PFSK-1 (cell line): ENCODE measurements around the gene TIAM1.

Source experiments
- FOXP2 ChIP-seq: optimal IDR thresholded peaks from 2 replicates; pipeline ENCODE3; 2011; ENCODE audit warnings: borderline replicate concordance, control low read depth, inconsistent platforms; ENCODE audit not compliant: insufficient read depth; ENCODE audit errors: extremely low read length, extremely low read depth
- POLR2AphosphoS5 ChIP-seq: IDR thresholded peaks from 2 replicates; pipeline ENCODE4 v1.6.1; 2012; ENCODE audit warnings: low read depth, mild to moderate bottlenecking, control low read depth, low read length, moderate library complexity
- SIN3A ChIP-seq: IDR thresholded peaks from 2 replicates; pipeline ENCODE4 v1.6.1; 2012; ENCODE audit warnings: mild to moderate bottlenecking, low read length, moderate library complexity, borderline replicate concordance; ENCODE audit not compliant: insufficient read depth
- TAF1 ChIP-seq: IDR thresholded peaks from 2 replicates; pipeline ENCODE4 v1.6.1; 2012; ENCODE audit warnings: low read length, control low read depth, borderline replicate concordance; ENCODE audit not compliant: insufficient read depth
- TF ChIP-seq, protein P1 (sequence below), 2 experiments: IDR thresholded peaks; 2 replicates each; pipeline versions ENCODE4 v1.6.1 to v1.8.0; 2011 to 2012; ENCODE audit warnings: low read depth in 2 of 2, low read length in 2 of 2, control low read depth in 1 of 2, inconsistent platforms in 1 of 2, mild to moderate bottlenecking in 1 of 2, moderate library complexity in 1 of 2; ENCODE audit not compliant: insufficient read depth in 1 of 2

Gene TIAM1

DNA sequence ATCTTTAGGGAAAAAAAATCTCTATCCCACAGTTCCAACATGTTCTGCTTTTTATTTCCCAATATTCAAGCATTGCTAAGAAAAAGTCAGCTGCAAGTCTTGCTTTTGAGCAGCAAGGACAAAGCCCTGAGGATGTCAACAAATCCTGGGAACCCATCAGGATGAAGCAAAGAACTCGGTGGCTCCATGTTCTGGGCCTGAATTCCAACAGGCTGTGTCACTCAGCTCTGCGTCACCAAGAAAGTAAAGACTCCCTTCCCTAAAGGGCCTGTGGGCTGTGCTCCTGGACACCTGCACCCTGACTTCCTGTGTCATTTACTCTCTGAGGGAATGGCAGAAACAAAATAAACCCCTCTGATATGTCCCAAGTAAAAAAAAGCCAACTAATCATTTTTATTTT is 95.5 kb downstream of the TIAM1 start:
- TF ChIP-seq, protein P1, sequence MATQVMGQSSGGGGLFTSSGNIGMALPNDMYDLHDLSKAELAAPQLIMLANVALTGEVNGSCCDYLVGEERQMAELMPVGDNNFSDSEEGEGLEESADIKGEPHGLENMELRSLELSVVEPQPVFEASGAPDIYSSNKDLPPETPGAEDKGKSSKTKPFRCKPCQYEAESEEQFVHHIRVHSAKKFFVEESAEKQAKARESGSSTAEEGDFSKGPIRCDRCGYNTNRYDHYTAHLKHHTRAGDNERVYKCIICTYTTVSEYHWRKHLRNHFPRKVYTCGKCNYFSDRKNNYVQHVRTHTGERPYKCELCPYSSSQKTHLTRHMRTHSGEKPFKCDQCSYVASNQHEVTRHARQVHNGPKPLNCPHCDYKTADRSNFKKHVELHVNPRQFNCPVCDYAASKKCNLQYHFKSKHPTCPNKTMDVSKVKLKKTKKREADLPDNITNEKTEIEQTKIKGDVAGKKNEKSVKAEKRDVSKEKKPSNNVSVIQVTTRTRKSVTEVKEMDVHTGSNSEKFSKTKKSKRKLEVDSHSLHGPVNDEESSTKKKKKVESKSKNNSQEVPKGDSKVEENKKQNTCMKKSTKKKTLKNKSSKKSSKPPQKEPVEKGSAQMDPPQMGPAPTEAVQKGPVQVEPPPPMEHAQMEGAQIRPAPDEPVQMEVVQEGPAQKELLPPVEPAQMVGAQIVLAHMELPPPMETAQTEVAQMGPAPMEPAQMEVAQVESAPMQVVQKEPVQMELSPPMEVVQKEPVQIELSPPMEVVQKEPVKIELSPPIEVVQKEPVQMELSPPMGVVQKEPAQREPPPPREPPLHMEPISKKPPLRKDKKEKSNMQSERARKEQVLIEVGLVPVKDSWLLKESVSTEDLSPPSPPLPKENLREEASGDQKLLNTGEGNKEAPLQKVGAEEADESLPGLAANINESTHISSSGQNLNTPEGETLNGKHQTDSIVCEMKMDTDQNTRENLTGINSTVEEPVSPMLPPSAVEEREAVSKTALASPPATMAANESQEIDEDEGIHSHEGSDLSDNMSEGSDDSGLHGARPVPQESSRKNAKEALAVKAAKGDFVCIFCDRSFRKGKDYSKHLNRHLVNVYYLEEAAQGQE (IDR thresholded peaks at IDR 0.05; ENCODE audit: insufficient read depth in 1 of 2, low read depth in 2 of 2, low read length in 2 of 2) = no peak
- no peak for TF ChIP-seq FOXP2
- TF ChIP-seq POLR2AphosphoS5 = no peak
- no peak for TF ChIP-seq SIN3A
- no peak for TF ChIP-seq TAF1

GRCh38 chr21:31243611-31244010 is 100.5 kb downstream of the TIAM1 start:
- TF ChIP-seq POLR2AphosphoS5 (no peak), SIN3A (no peak), TAF1 (no peak), FOXP2 (no peak)
- TF ChIP-seq, protein P1 (IDR thresholded peaks at IDR 0.05; ENCODE audit: insufficient read depth in 1 of 2, low read depth in 2 of 2, low read length in 2 of 2) = no peak

- TF ChIP-seq SIN3A = no peak
- no peak for TF ChIP-seq FOXP2
- no peak for TF ChIP-seq POLR2AphosphoS5
- TF ChIP-seq TAF1 = no peak
- TF ChIP-seq, protein P1 (IDR thresholded peaks at IDR 0.05; ENCODE audit: insufficient read depth in 1 of 2, low read depth in 2 of 2, low read length in 2 of 2) = no peak
Observed at GRCh38 chr21:31236528-31236927, 107.5 kb downstream of the TIAM1 start.

- TF ChIP-seq SIN3A (no peak), FOXP2 (no peak)
- TF ChIP-seq, protein P1 (IDR thresholded peaks at IDR 0.05; ENCODE audit: insufficient read depth in 1 of 2, low read depth in 2 of 2, low read length in 2 of 2) = no peak
Observed at GRCh38 chr21:31235671-31236450, 108.2 kb downstream of the TIAM1 start.

DNA sequence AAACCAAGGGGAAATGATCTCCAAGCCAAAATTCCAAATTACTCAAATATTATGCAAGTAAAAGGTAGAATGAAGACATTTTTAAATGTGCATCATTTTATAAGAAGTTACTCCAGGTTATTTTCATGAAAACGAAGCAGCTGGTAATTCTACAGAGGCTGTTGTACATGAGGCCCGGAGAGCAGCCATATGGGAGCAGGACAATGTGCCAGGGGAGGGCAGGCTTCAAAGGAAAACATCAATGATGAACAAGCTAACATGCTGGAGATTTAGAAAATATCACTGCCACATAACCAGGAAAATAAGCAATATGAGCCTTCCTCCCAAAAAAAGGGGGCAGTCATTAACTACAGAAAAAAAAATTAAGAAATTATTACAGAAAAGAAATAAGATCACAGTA is 109.1 kb downstream of the TIAM1 start:
- TF ChIP-seq FOXP2 (no peak), SIN3A (no peak), TAF1 (no peak)
- TF ChIP-seq, protein P1 (IDR thresholded peaks at IDR 0.05; ENCODE audit: insufficient read depth in 1 of 2, low read depth in 2 of 2, low read length in 2 of 2) = no peak
